GM18951 (cell line): ENCODE measurements around the gene SAMD11.
"Not testable (repeated sequence)": the region's sequence is repeated elsewhere in the genome, so short reads cannot be mapped to it uniquely, and the experiment has no call there.

Source experiments
- POLR2A ChIP-seq: IDR thresholded peaks from 4 replicates; pipeline ENCODE4 v1.6.1; 2011; ENCODE audit warnings: mild to moderate bottlenecking; ENCODE audit not compliant: insufficient read length, insufficient read depth; ENCODE audit errors: extremely low read depth
- in situ Hi-C: fragments of 300-500 bp; cut with MboI; formaldehyde crosslinking; loops from one replicate; pipeline ENCODE4 v1.12.0; 2022; ENCODE audit warnings: low sequenced_read_pairs, mixed read lengths, inconsistent platforms; ENCODE audit not compliant: unreplicated experiment

The SAMD11 gene, protein sequence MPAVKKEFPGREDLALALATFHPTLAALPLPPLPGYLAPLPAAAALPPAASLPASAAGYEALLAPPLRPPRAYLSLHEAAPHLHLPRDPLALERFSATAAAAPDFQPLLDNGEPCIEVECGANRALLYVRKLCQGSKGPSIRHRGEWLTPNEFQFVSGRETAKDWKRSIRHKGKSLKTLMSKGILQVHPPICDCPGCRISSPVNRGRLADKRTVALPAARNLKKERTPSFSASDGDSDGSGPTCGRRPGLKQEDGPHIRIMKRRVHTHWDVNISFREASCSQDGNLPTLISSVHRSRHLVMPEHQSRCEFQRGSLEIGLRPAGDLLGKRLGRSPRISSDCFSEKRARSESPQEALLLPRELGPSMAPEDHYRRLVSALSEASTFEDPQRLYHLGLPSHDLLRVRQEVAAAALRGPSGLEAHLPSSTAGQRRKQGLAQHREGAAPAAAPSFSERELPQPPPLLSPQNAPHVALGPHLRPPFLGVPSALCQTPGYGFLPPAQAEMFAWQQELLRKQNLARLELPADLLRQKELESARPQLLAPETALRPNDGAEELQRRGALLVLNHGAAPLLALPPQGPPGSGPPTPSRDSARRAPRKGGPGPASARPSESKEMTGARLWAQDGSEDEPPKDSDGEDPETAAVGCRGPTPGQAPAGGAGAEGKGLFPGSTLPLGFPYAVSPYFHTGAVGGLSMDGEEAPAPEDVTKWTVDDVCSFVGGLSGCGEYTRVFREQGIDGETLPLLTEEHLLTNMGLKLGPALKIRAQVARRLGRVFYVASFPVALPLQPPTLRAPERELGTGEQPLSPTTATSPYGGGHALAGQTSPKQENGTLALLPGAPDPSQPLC

GRCh38 chr1:923131-923990, at the start of gene SAMD11:
SAMD11 (plus strand) TSS chr1:923923; CDS start chr1:924432, 509 bp downstream.
- in situ Hi-C loops = no loop called here
- TF ChIP-seq POLR2A = no peak

DNA sequence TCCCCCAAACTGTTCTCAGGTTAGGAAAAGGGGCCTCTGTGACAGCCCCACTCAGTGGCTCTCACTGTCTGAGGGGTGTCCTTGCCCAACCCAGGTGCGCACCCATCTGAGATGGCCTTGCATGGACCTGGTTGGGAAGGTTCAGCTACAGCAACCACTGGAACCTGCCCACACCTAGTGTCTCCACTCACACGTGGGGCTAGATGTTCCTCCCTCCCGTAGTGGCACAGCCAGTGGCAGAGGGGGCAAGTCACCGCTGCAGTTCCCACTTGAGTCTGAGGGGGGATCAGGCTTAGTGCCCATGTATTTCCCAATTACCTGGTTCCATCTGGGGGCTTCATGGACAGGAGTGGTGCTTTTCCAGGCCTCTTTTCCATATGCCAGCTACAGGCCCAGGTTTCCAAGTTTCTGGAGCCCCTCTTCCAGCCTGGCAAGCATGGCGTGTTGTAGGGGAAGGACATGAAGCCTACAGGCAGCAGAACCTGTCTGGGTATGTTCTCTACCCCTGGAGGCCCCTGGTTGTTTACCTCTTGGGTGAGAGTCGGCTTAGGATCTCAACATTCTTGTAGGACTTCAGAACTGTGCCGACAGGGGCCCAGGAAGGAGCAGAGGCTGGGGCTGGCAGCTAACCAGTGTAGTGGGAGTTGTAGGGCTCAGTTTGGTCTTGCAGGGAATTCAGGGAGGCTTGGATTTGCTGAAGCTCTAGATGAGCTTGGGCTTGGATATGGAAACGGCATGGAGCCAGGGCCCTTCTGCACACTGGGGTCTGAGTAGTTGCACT, 47.1 kb upstream of the SAMD11 start:
- in situ Hi-C loops = not testable (repeated sequence)

DNA sequence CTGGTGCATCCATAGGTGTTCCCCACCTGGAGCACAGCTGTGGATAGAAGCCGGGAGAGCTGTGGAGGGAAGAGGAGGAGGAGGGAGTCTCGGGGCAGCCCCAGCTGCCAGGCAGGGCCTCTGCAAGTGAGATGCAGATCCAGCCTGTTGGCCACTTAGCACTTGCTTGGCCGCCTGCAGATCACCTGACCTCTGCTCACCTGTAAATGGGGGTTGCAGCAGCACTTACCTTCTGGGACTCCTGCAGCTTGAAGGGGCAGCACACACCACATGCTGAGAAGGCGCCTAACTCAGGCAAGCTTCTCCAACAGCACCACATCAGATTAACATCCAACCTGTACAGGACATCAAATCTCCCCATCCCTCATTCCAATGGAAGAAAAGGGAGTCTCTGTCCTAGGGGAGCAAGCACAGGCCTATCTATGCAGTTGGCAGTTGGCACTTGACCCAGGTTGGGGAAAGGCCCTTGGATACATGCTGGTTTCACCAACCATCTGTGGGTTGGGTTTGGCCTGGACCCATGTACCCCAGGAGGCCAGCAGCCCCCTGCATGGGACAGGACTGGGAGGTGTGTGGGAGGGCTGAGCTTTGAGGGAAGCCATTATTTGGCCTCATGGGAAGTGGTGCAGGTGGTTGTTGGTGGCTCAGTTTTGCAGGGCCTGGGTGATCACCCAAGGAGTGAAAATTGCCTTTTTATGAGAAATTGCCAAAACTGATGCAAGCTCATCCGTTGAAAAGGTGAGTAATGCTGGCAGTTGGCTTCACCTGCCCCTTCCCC, 46.3 kb upstream of the SAMD11 start:
- in situ Hi-C loops = not testable (repeated sequence)

DNA sequence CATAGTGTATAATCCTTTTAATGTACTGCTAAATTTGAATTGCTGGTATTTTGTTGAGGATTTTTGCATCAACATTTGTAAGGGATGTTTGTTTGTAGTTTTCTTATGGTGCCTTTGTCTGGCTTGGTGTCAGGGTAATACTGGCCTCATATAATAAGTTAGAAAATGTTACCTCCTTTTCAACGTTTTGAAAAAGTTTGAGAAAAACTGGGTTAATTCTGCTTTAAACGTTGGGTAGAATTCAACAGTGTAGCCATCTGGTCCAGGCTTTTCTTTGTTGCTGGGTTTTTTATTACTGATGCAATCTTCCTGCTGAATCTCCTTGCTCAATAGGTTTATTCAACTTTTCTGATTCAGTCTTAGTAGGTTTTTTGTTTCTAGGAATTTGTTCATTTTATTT, 43.2 kb upstream of the SAMD11 start:
- in situ Hi-C loops = not testable (repeated sequence)

- in situ Hi-C loops = not testable (repeated sequence)
These were observed 42.8 kb upstream of the SAMD11 start for GRCh38 chr1:880915-881314.

DNA sequence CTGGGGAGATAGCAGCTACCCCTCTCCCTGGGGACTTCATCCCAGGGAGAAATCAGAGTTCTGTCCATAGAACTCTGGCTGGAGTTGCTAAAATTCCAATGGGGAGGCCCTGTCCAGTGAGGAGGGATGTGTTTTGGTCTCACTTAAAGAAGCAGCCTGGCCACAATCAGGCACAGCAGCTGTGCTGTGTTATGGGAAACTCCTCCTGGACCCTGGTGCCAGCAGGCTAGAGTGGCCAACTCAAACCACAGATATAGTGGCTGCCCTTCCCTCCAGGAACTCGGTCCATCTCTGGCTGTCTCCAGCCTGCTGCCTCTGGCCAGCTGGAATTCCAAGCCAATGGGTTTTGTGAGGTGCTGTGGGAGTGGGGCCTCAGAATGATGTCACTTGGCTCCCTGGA, 37.4 kb upstream of the SAMD11 start:
- in situ Hi-C loops = no loop called here
- no peak for TF ChIP-seq POLR2A

DNA sequence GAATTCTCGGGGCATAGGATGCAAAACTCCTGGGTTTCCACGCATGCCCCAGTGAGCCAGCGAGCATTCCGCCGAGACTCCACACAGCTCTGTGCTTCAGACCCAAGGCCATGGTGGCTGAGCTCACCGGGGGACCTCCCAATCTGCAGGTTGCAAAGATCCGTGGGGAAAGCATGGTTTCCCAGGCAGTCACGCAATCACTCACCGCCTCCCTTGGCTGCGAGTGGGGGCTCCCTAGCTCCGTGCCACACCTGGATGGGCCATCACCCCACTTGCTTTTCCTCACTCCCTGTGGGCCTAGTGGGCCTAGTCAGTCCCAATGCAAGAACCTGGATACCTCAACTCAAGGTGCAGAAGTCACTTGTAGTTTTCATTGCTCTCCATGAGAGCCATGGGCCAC, 37.0 kb upstream of the SAMD11 start:
- TF ChIP-seq POLR2A = no peak
- in situ Hi-C loops = no loop called here

DNA sequence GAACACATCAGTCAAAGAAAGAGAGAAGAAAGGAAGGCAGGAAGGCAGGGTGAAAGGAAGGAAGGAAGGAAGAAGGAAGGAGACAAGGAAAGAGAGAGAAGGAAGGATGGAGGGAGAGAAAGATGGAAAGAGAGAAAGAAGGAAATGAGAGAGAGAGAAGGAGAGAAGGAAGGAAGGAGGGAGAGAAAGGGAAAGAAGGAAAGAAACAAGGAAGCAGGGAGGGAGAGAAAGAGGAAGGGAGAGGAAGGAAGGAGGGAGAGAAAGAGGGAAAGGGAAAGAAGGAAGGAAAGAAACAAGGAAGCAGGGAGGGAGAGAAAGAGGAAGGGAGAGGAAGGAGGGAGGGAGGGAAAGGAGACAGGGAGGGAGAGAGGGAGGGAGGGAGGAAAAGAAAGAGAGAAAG, 35.4 kb upstream of the SAMD11 start:
- in situ Hi-C loops = no loop called here
- no peak for TF ChIP-seq POLR2A

- in situ Hi-C loops = not testable (repeated sequence)
These were observed 33.9 kb upstream of the SAMD11 start for GRCh38 chr1:889774-890173.

DNA sequence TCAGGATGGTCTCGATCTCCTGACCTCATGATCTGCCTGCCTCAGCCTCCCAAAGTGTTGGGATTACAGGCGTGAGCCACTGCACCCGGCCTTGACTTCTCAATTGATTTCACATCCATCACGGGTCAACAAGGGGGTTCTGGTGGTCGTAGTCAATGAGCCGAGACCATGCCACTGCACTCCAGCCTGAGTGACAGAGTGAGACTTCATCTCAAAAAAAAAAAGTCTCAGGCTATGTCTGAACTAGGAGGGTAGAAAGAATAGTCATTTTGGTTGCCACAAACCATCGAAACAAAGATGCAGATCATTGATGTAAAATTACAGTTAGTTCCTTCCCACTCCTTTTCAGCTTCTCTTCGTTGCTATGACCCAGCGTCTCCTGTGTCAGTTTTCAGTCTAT, 33.5 kb upstream of the SAMD11 start:
- in situ Hi-C loops = not testable (repeated sequence)

DNA sequence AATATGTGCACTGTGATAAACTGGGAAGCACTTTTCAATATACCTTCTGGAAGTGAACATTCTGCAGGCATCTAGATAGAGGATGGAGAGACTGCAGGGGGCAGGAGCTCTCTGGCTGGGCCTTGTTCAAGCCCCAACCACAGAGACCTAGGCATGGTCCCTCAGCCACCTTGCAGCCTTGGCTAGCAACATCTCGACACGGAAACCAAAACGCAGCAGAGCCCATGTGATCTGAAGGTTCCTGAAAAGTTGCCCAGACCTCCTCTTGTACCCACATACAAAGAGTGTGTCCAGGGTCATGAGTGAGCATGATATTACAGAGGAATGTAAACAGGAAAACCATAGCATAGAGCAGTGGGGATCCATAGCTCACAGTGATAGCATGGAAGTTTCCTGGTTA, 33.1 kb upstream of the SAMD11 start:
- no peak for TF ChIP-seq POLR2A
- in situ Hi-C loops = no loop called here

- in situ Hi-C loops = no loop called here
These were observed 26.5 kb upstream of the SAMD11 start for GRCh38 chr1:897226-897625.

GRCh38 chr1:897951-898350, 25.8 kb upstream of the SAMD11 start:
- in situ Hi-C loops = not testable (repeated sequence)

More at GRCh38 chr1:897226-897625, 26.5 kb upstream of the SAMD11 start:
- no peak for TF ChIP-seq POLR2A
